ENCODE measurements around the gene LRRC14B.

DNA sequence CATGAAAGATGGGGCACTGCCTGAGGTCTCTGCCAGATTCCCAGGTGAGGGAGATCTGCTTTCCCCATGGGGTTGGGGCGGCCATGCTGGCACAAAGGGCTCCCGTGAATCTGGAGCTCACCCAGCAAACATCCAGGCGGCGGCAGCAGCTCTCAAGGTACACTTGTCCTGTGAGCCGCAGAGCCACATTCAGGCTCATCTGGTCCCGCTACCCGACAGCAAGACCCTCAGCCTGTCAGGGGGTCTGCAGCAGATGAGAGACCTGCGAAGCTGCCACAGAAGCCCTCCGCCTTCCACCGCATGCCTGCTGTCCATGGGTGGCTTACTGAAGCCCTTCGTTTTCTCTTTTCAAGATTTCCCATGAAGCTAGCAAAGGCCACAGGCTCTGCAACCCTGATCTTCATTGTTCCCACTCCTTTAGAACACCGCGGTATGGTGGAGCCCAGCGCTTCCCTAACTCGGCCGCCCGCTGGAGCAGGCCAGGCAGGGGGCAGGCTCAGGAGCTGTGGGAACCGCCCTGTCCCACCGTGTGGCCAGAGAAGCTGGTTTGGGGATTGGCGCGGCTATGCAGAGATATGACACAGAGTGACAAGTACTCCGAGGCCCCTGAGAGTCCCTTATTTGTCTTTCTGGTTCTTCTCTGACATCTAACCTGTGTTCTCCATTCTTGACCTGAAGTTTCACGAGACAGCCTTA, 8.8 kb downstream of the LRRC14B start:
- TF ChIP-seq CTCF (conservative IDR thresholded peaks at IDR 0.05) (no peak), ZFX (IDR thresholded peaks at IDR 0.05) (no peak)

Data from C4-2B (cell line).